Endothelial cell of umbilical vein (primary cell): ENCODE measurements around the gene EIF1AD. TPM values are rescaled to one million over a fixed set of nuclear protein-coding genes. Genes with fewer than 3 reads are reported as not detected.

Experiments used
- BruUV-seq: library from RNA; stranded (reverse); fragments of 400-500 nt; replicated peaks from 2 replicates; lab custom pipeline; 2021; lab: Mats Ljungman, UMichigan
- CTCF ChIA-PET: fragments of 300-600, 350-600 bp; sonication (Branson Sonifier 250); formaldehyde crosslinking; loops from one replicate; lab custom pipeline; 2021; ENCODE audit warnings: antibody characterized with exemption, inconsistent platforms; lab: Charles Lee
- POLR2A ChIA-PET: fragments of 300-600, 350-600 bp; sonication (Branson Sonifier 250); formaldehyde crosslinking; loops from one replicate; lab custom pipeline; 2021; ENCODE audit warnings: antibody characterized with exemption, inconsistent platforms; lab: Charles Lee
- DNase-seq: peaks from one replicate; pipeline ENCODE4 v3.0.0-alpha.2; 2011; ENCODE audit warnings: low read depth, low spot score
- FAIRE-seq: peaks from 2 replicates; lab custom pipeline; 2011; peaks lifted over from hg19 to GRCh38; lab: Jason Lieb, UNC
- H2AFZ ChIP-seq: 2 replicates; pipeline ENCODE4 v1.6.0; 2012; ENCODE audit warnings: low read depth, low read length, control low read depth, inconsistent platforms
- H3K27ac ChIP-seq: 2 replicates; pipeline ENCODE4 v1.5.1; 2011; ENCODE audit warnings: low read depth, mild to moderate bottlenecking, control low read depth, low read length, moderate library complexity; ENCODE audit not compliant: insufficient read depth
- H3K27me3 ChIP-seq, 2 experiments: 2 replicates each; pipeline versions ENCODE4 v1.6.0 to v1.6.1; 2011; ENCODE audit warnings: low read length in 2 of 2, mixed read lengths in 1 of 2; ENCODE audit not compliant: control insufficient read depth in 2 of 2, insufficient read depth in 2 of 2
- H3K36me3 ChIP-seq, 2 experiments: 2 replicates in 1 of 2; 3 replicates in 1 of 2; pipeline ENCODE4 v1.5.1; 2011; ENCODE audit warnings: low read length in 2 of 2, mild to moderate bottlenecking in 1 of 2, moderate library complexity in 1 of 2; ENCODE audit not compliant: control insufficient read depth in 2 of 2, insufficient read depth in 2 of 2; ENCODE audit errors: extremely low read depth in 1 of 2
- H3K4me1 ChIP-seq: 3 replicates; pipeline ENCODE4 v1.5.1; 2011; ENCODE audit warnings: mild to moderate bottlenecking, low read length; ENCODE audit not compliant: control insufficient read depth, insufficient read depth; ENCODE audit errors: extremely low read depth
- H3K4me2 ChIP-seq: 2 replicates; pipeline ENCODE4 v1.6.1; 2011; ENCODE audit warnings: low read length, control low read depth, mixed read lengths; ENCODE audit not compliant: insufficient read depth
- H3K4me3 ChIP-seq, 3 experiments: fragments of 200-600 bp in 1 of 3; sonication (generic), shearing (Covaris generic) in 1 of 3; replicated peaks in 1 of 3; 2 replicates each; pipeline ENCODE4 v1.5.1; 2011 to 2016; ENCODE audit warnings: control low read depth in 3 of 3, low read length in 3 of 3, mild to moderate bottlenecking in 2 of 3, inconsistent platforms in 1 of 3, low read depth in 1 of 3, moderate library complexity in 1 of 3; ENCODE audit not compliant: insufficient read depth in 1 of 3
- H3K79me2 ChIP-seq: 2 replicates; pipeline ENCODE4 v1.6.0; 2012; ENCODE audit warnings: low read length, inconsistent platforms; ENCODE audit not compliant: control insufficient read depth, insufficient read depth
- H3K9ac ChIP-seq: replicated peaks from 2 replicates; pipeline ENCODE3; 2011; ENCODE audit warnings: low read length, control low read depth; ENCODE audit not compliant: insufficient read depth; ENCODE audit errors: extremely low read depth
- H3K9me1 ChIP-seq: replicated peaks from 3 replicates; pipeline ENCODE4 v1.6.0; 2011; ENCODE audit warnings: mild to moderate bottlenecking, low read length; ENCODE audit not compliant: control insufficient read depth, insufficient read depth; ENCODE audit errors: extremely low read depth
- H3K9me3 ChIP-seq: replicated peaks from 2 replicates; pipeline ENCODE4 v1.5.1; 2012; ENCODE audit warnings: low read length, inconsistent platforms; ENCODE audit not compliant: control insufficient read depth, insufficient read depth
- H4K20me1 ChIP-seq: replicated peaks from 2 replicates; pipeline ENCODE3; 2011; ENCODE audit warnings: mild to moderate bottlenecking, low read length; ENCODE audit not compliant: control insufficient read depth, insufficient read depth; ENCODE audit errors: extremely low read depth
- CTCF ChIP-seq, 2 donors: IDR thresholded peaks; 1 replicate in 1 of 2; 2 replicates in 1 of 2; pipeline ENCODE4 v1.5.1; 2011; ENCODE audit warnings: low read length in 2 of 2, mild to moderate bottlenecking in 2 of 2, moderate library complexity in 2 of 2, control low read depth in 1 of 2, inconsistent platforms in 1 of 2, low read depth in 1 of 2; ENCODE audit not compliant: insufficient read depth in 1 of 2; ENCODE audit errors: extremely low read depth in 1 of 2
- EZH2 ChIP-seq: IDR thresholded peaks from 2 replicates; pipeline ENCODE4 v1.6.1; 2012; ENCODE audit warnings: borderline replicate concordance, low read depth, mild to moderate bottlenecking, moderate library complexity, low read length, inconsistent platforms; ENCODE audit not compliant: severe bottlenecking
- FOS ChIP-seq: IDR thresholded peaks from 2 replicates; pipeline ENCODE4 v1.6.1; 2011; ENCODE audit warnings: mild to moderate bottlenecking, low read length, moderate library complexity, borderline replicate concordance; ENCODE audit not compliant: insufficient read depth
- GATA2 ChIP-seq: IDR thresholded peaks from 2 replicates; pipeline ENCODE4 v1.7.0; 2011; ENCODE audit warnings: low read depth, mild to moderate bottlenecking, moderate library complexity, mixed read lengths, low read length; ENCODE audit not compliant: insufficient read length, insufficient read depth
- JUN ChIP-seq: IDR thresholded peaks from 2 replicates; pipeline ENCODE4 v1.6.1; 2011; ENCODE audit warnings: borderline replicate concordance, low read depth; ENCODE audit not compliant: insufficient read length, insufficient read depth
- MYC ChIP-seq: IDR thresholded peaks from one replicate; pipeline ENCODE4 v1.6.1; 2011; ENCODE audit warnings: mild to moderate bottlenecking, low read depth, low read length
- POLR2A ChIP-seq: IDR thresholded peaks from 2 replicates; pipeline ENCODE4 v1.6.1; 2012; ENCODE audit warnings: low read depth, mild to moderate bottlenecking, control low read depth, low read length
- POLR2AphosphoS5 ChIP-seq: IDR thresholded peaks from 2 replicates; pipeline ENCODE4 v1.6.1; 2012; ENCODE audit warnings: low read depth, mild to moderate bottlenecking, control low read depth, low read length, moderate library complexity; ENCODE audit not compliant: insufficient read depth
- dilution Hi-C: fragments of 300-500 bp; cut with MboI; formaldehyde crosslinking; loops from one replicate; pipeline ENCODE4 v1.15.0; 2019; ENCODE audit warnings: low sequenced_read_pairs; ENCODE audit not compliant: extremely low pct_ligation_motif_present
- intact Hi-C: fragments of 100-400 bp; cut with micrococcal nuclease; formaldehyde crosslinking; loops from one replicate; pipeline ENCODE4 v1.10.0; 2022
- polyA plus RNA-seq, 4 experiments: library from polyadenylated mRNA; depleted of rRNA in 3 of 4; stranded (reverse) in 3 of 4; unstranded in 1 of 4; fragments of >200 nt; gene quantifications; 2 replicates each; pipeline versions ENCODE4 v1.2.1 to v1.2.3, GENCODE V29; 2011 to 2012; ENCODE audit warnings: missing spikeins in 1 of 4
- total RNA-seq: library from RNA; stranded (reverse); gene quantifications from 2 replicates; pipeline ENCODE4 v1.2.3, GENCODE V29; 2021
- TF ChIP-seq, protein P1 (sequence below): IDR thresholded peaks from 2 replicates; pipeline ENCODE4 v1.6.1; 2011; ENCODE audit not compliant: insufficient read depth, insufficient read length

EIF1AD gene
- total and polyA plus RNA-seq, 2 donors (not counting 3 experiments of a cell fraction or from before 2014, with no cell fraction given) = 39.3 to 39.7 TPM

- peaks cover 4 to 36% of the 10 kb centered on the region in 2 experiments for H3K36me3 ChIP-seq
- FAIRE-seq = no peak
- H2AFZ ChIP-seq = no peak overlapping the region
- TF ChIP-seq FOS (no peak), GATA2 (no peak), POLR2AphosphoS5 (no peak), MYC (no peak), POLR2A (no peak), EZH2 (no peak), JUN (no peak), CTCF (IDR thresholded peaks at IDR 0.05; ENCODE audit: extremely low read depth in 1 of 2, insufficient read depth in 1 of 2, low read depth in 1 of 2, low read length in 2 of 2) (no peak)
- TF ChIP-seq, protein P1, sequence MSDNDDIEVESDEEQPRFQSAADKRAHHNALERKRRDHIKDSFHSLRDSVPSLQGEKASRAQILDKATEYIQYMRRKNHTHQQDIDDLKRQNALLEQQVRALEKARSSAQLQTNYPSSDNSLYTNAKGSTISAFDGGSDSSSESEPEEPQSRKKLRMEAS = no peak
- H3K27me3 ChIP-seq = no peaks in the 10 kb centered on the region
- H4K20me1 ChIP-seq = no peaks in the 10 kb centered on the region
- no peaks in the 10 kb centered on the region for H3K79me2 ChIP-seq
- no peak overlapping the region for H3K27ac ChIP-seq
- dilution Hi-C loops (no loop called here), intact Hi-C loops (no loop called here)
- CTCF ChIA-PET = interaction anchor here (1.9 kb wide), 1 partner anchor 88 kb away, joined by 6 read pairs; the partner anchor contains the start of gene FIBP
- no peak overlapping the region for H3K4me2 ChIP-seq
- BruUV-seq = no TSS peak
- H3K4me3 ChIP-seq = no peak overlapping the region
- DNase-seq = no peak
- no peaks in the 10 kb centered on the region for H3K9me1 ChIP-seq
- H3K9me3 ChIP-seq = no peaks in the 10 kb centered on the region
- no peaks in the 10 kb centered on the region for H3K4me1 ChIP-seq
- H3K9ac ChIP-seq = no peak overlapping the region
- POLR2A ChIA-PET = no interaction called here
These were observed 25.5 kb downstream of the EIF1AD start for GRCh38 chr11:65976216-65977176.
